Lower leg skin (tissue), 3 donors: ENCODE measurements around the gene BEND7.

Experiments used
- POLR2A ChIP-seq, 2 donors: fragments of 450-650 bp; IDR thresholded peaks; one replicate each; pipeline ENCODE4 v1.6.1; 2016 to 2017; ENCODE audit warnings: antibody characterized with exemption in 2 of 2, mild to moderate bottlenecking in 1 of 2, moderate library complexity in 1 of 2
- TF ChIP-seq, protein P1 (sequence below), 3 donors: fragments of 450-650 bp; IDR thresholded peaks; one replicate each; pipeline ENCODE4 v1.5.1; 2016; ENCODE audit warnings: antibody characterized with exemption in 3 of 3, mild to moderate bottlenecking in 3 of 3, moderate library complexity in 2 of 3

DNA sequence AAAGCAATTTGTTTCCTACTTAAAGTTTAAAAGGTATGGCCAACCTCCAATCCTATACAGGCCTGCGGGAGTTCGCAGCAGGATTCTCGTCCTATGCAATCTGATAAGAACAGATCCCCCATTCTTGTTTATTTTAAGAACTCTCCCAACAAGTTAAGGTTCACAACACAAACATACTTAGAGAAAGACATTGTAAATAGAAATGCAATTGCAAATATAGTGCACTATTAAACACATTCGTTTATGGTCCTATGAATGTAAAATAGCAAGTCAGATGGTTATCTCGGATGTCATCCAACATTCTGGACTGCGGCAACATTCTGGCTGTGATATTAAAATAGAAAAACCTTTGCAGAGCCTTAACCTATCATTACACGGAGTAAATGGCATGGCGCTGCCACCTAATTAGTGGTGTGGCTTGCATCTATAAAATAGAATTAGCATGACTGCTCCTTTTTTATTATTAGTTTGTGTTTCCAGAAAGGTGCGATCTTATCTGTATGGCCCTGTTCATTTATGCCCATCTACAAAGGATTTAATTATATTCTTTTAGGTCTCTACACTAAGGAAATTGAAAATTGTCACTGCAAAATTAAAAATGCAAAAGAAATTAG, 37.0 kb downstream of the BEND7 start:
- TF ChIP-seq, protein P1, sequence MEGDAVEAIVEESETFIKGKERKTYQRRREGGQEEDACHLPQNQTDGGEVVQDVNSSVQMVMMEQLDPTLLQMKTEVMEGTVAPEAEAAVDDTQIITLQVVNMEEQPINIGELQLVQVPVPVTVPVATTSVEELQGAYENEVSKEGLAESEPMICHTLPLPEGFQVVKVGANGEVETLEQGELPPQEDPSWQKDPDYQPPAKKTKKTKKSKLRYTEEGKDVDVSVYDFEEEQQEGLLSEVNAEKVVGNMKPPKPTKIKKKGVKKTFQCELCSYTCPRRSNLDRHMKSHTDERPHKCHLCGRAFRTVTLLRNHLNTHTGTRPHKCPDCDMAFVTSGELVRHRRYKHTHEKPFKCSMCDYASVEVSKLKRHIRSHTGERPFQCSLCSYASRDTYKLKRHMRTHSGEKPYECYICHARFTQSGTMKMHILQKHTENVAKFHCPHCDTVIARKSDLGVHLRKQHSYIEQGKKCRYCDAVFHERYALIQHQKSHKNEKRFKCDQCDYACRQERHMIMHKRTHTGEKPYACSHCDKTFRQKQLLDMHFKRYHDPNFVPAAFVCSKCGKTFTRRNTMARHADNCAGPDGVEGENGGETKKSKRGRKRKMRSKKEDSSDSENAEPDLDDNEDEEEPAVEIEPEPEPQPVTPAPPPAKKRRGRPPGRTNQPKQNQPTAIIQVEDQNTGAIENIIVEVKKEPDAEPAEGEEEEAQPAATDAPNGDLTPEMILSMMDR (IDR thresholded peaks at IDR 0.05): no peak
- TF ChIP-seq POLR2A (IDR thresholded peaks at IDR 0.05): no peak
